HuH-7 (cell line): ENCODE measurements around the gene TMEM91.

Experiments used
- DNase-seq: peaks from one replicate; pipeline ENCODE4 v3.0.0; 2011; ENCODE audit warnings: low spot score

TMEM91 gene

GRCh38 chr19:41411968-41412265 is 35.6 kb downstream of the TMEM91 start:
- no peak for DNase-seq

- no peak for DNase-seq
These were observed 36.6 kb downstream of the TMEM91 start for GRCh38 chr19:41412953-41413352.

GRCh38 chr19:41413947-41414346 is 37.6 kb downstream of the TMEM91 start:
- DNase-seq = no peak

- DNase-seq = no peak
These were observed 38.1 kb downstream of the TMEM91 start for GRCh38 chr19:41414461-41414860.

- no peak for DNase-seq
These were observed 38.8 kb downstream of the TMEM91 start for GRCh38 chr19:41415154-41415571.

GRCh38 chr19:41416194-41416674 is 39.9 kb downstream of the TMEM91 start:
- no peak for DNase-seq

GRCh38 chr19:41420101-41420880 is 44.0 kb downstream of the TMEM91 start:
- no peak for DNase-seq

GRCh38 chr19:41421314-41421713 is 45.0 kb downstream of the TMEM91 start:
- no peak for DNase-seq

- no peak for DNase-seq
These were observed 45.6 kb downstream of the TMEM91 start for GRCh38 chr19:41421973-41422372.

- no peak for DNase-seq
These were observed 46.1 kb downstream of the TMEM91 start for GRCh38 chr19:41422456-41422855.

- DNase-seq = no peak
These were observed 46.6 kb downstream of the TMEM91 start for GRCh38 chr19:41422955-41423354.

- no peak for DNase-seq
These were observed 48.2 kb downstream of the TMEM91 start for GRCh38 chr19:41424335-41425173.

GRCh38 chr19:41425174-41426115 is 49.1 kb downstream of the TMEM91 start:
- DNase-seq = no peak

- no peak for DNase-seq
These were observed 49.9 kb downstream of the TMEM91 start for GRCh38 chr19:41426116-41426841.

GRCh38 chr19:41426952-41427646 is 50.8 kb downstream of the TMEM91 start, which contains the start of gene B3GNT8:
TSS of gene B3GNT8 (minus strand) at chr19:41427374. CDS start at chr19:41426778, 596 bp downstream.
- DNase-seq = peak; percentile 94

- no peak for DNase-seq
These were observed 51.5 kb downstream of the TMEM91 start for GRCh38 chr19:41427647-41428480.

GRCh38 chr19:41428481-41428859 is 52.1 kb downstream of the TMEM91 start:
- no peak for DNase-seq

GRCh38 chr19:41430922-41431321 is 54.6 kb downstream of the TMEM91 start:
- no peak for DNase-seq

GRCh38 chr19:41431426-41432386 is 55.4 kb downstream of the TMEM91 start:
- no peak for DNase-seq
